ENCODE results near the gene EID1.
"Not testable (repeated sequence)": the region's sequence is repeated elsewhere in the genome, so short reads cannot be mapped to it uniquely, and the experiment has no call there.

Gene EID1, protein sequence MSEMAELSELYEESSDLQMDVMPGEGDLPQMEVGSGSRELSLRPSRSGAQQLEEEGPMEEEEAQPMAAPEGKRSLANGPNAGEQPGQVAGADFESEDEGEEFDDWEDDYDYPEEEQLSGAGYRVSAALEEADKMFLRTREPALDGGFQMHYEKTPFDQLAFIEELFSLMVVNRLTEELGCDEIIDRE

GRCh38 chr15:48877630-48878595 is at the start of gene EID1:
TSS of gene EID1 (plus strand) at chr15:48878134. CDS start at chr15:48878177, 43 bp downstream.
- peak; percentile 71 for DNase-seq

DNA sequence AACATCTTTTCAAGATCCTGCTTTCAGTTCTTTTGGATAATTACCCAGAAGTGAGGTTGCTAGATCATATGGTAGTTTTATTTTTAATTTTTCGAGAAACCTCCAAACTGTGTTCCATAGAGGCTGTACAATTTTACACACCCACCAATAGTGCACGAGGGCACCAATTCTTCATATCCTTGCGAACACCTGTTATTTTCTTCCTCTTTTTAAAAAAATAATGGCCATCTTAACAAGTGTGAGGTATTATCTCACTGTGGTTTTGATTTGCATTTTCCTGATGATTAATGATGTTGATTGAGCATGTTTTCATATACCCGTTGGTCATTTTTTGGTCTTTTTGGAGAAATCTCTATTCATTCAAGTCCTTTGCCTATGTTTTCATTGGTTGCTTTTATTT is 49.5 kb upstream of the EID1 start:
- no peak for DNase-seq

DNA sequence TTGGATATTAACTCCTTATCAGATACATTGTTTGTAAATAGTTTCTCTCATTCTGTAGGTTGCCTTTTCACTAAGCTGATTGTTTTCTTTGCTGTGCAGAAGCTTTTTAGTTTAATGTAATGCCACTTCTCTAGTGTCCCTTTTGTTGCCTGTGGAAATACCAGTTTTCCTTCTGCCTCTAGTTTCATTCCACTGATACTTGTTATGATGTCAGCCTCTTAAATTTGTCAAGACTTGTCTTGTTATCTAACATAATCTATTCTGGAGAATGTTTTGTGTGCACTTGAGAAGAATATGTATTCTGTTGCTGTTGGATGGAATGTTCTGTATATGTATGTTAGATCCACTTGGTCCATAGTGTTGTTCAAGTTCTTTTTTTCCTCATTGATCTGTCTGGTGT is 49.0 kb upstream of the EID1 start:
- no peak for DNase-seq

- DNase-seq = no peak
These were observed 45.3 kb upstream of the EID1 start for GRCh38 chr15:48832648-48833047.

- DNase-seq = no peak
These were observed 44.3 kb upstream of the EID1 start for GRCh38 chr15:48833526-48834239.

- DNase-seq = no peak
These were observed 43.2 kb upstream of the EID1 start for GRCh38 chr15:48834756-48835155.

GRCh38 chr15:48842501-48842900 is 35.4 kb upstream of the EID1 start:
- DNase-seq = no peak

- DNase-seq = no peak
These were observed 32.8 kb upstream of the EID1 start for GRCh38 chr15:48845123-48845522.

GRCh38 chr15:48850648-48851047 is 27.3 kb upstream of the EID1 start:
- DNase-seq = no peak

- no peak for DNase-seq
These were observed 26.0 kb upstream of the EID1 start for GRCh38 chr15:48851956-48852355.

- DNase-seq = not testable (repeated sequence)
These were observed 23.5 kb upstream of the EID1 start for GRCh38 chr15:48854434-48854833.

GRCh38 chr15:48855501-48856440 is 22.2 kb upstream of the EID1 start:
- DNase-seq = no peak

- DNase-seq = no peak
These were observed 21.0 kb upstream of the EID1 start for GRCh38 chr15:48856942-48857341.

DNA sequence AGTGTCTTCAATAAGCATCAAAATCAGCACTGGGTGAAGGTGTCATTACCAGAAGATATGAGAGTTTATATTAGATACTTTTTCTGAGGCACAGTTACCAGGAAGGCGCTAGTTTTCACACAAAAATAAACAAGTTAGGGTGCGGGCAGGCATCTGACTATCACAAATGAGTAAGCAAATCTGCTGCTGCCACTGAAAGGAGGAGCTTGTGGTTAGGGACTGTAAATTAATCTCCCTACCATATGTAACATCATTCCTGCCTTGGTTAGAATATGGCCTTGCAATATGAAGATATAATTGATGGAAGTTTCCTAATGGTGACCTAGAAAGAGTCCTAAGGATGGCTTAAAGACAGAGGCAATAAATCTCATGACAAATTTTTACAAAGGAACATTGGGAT is 19.5 kb upstream of the EID1 start:
- DNase-seq = no peak

DNA sequence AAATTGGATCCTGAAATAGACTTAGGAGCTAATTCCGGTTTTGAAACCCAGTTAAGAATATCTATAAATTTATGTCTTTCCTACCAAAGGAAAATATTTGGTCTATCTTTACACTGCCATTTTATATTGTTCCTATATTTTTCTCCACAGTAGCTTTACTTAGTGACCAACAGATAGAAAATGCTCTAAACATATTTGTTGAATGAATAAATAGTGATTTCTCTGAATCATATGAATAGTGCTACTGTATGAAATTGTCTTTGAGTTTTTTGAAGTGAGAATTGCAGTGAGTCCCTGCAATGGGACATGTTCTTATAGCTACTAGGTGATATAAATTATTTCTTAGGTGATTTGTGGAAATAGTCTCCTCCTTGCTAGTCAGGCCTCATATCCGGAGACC is 18.5 kb upstream of the EID1 start:
- no peak for DNase-seq

DNA sequence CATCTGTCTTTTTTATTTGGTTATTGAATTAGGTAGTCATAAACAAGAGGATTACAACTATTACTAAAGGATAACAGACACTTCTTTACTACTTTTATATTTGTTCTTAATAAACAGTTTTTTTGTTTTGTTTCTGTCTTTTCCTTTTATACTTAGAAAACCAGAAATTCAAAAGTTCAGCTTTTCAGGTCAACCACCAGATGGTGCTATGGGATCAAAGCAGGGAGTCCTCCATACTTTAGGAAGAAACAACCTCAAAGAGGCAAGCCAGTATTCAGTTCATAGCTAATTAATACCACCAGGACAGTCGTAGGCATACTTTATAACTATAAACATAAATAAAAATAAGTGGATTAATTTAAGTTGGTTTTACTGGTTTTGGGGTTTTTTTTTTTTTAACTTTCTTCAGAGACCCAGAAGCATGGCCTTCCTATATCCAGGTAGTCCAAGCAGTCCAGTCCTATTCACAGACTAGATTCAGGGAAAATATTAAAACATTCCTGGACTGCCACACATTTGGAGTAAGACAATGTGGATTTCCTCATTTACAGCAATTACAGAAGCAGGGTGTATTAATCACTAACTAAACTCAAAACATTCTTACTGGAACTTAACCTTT is 16.0 kb upstream of the EID1 start:
- peak; percentile 8 for DNase-seq

DNA sequence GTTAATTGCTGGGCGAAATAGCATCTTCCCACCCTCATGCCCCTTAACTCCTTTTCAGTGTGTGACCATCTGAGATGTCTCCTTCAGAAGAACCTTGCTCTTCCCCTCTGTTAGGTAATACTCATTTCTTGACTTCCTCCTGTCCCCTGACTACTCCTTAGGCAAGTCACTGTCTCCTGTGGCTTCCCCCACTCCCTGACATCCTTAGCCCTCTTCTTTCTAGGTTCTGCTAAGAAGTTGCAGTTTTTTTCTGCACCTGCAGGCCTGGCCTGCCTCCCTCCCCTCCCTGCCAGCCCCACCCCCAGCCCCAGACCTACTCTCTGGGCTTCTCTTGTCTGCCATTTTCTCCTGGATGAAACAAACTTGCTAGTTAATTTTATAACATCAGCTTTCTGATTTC is 15.2 kb upstream of the EID1 start:
- DNase-seq = no peak

DNA sequence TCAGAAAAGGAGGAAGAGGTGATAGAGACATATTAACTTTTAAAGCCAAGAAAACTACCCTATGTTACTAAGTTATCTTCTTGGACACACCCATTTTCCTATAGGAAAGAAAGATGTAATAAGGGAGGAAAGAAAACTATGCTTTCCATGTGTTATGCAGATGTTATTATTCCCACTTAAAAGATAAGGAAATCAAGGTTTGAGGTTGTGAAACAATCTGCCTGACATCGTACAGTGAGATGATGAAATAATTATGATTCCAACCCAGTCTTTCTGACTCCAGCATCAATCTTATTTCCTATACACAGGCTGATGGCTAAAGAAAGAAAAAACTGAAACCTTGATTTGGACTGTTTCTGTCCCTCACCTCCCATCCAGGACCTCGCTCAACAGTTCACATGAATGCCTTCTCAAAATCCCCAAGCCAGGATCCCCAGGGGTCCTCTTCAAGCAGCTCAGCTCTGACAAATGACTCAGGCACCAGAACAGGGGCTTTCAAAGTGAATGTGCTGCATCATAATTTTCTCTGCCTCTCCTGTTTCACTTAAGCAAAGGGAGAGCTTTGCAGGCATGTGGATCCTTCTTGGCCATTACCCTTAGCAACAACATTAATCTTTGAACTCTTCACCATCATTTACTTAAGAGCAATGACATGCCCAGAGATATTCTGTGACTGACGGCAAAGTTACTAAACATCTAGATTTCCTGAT is 12.4 kb upstream of the EID1 start:
- DNase-seq = no peak

- no peak for DNase-seq
These were observed 11.8 kb upstream of the EID1 start for GRCh38 chr15:48866141-48866563.

- DNase-seq = no peak
These were observed 9.9 kb upstream of the EID1 start for GRCh38 chr15:48868023-48868422.

- DNase-seq = peak; percentile 12
These were observed 9.4 kb upstream of the EID1 start for GRCh38 chr15:48868536-48868935.

Data from NCI-H748 treated with DMSO at 0.1 percent for 48 hours (cell line).